Measurements from ENCODE around the gene TMEM192.

DNA sequence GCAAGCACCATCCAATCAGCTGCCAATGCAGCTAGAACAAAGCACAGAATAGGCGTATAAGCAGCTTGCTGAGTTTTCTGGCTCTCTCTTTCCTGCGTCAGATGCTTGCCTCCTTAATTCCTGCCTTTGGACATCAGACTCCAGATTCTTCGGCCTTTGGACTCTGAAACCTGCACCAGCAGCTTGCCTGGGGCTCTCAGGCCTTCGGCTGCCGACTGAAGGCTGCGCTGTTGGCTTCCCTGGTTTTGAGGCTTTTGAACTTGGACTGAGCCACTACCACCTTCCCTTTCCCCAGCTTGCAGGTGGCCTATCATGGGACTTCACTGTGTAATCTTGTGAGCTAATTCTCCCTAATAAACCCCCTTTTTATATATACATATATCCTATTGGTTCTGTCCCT is 6.1 kb downstream of the TMEM192 start:
- no peak for TF ChIP-seq POLR2AphosphoS5 (IDR thresholded peaks at IDR 0.05; ENCODE audit: insufficient read depth, low read depth, low read length)
- no peak for TF ChIP-seq POLR2A (IDR thresholded peaks at IDR 0.05; ENCODE audit: low read depth, low read length)
